Retinal pigment epithelial cell (primary cell): ENCODE measurements around the gene RSPO4.

Experiments used
- DNase-seq: peaks from one replicate; pipeline ENCODE4 v3.0.0-alpha.2; 2010; ENCODE audit warnings: low read depth
- H3K4me3 ChIP-seq: 2 replicates; pipeline ENCODE4 v1.5.1; 2011; ENCODE audit warnings: mild to moderate bottlenecking, low read length, control low read depth, moderate library complexity
- CTCF ChIP-seq: conservative IDR thresholded peaks from 2 replicates; pipeline ENCODE4 v1.5.1; 2011; ENCODE audit warnings: low read depth, low read length, control low read depth, inconsistent platforms

Gene RSPO4

GRCh38 chr20:961768-962167 lies 40.3 kb downstream of the RSPO4 start:
- no peak for DNase-seq
- no peak for TF ChIP-seq CTCF
- H3K4me3 ChIP-seq = no peak overlapping the region

- H3K4me3 ChIP-seq = no peak overlapping the region
- no peak for TF ChIP-seq CTCF
- DNase-seq = no peak
Observed at GRCh38 chr20:959996-960615, 42.0 kb downstream of the RSPO4 start.

- no peak for DNase-seq
- TF ChIP-seq CTCF = no peak
- no peak overlapping the region for H3K4me3 ChIP-seq
Observed at GRCh38 chr20:958936-959815, 42.9 kb downstream of the RSPO4 start.

GRCh38 chr20:957544-957943 lies 44.6 kb downstream of the RSPO4 start:
- no peak overlapping the region for H3K4me3 ChIP-seq
- TF ChIP-seq CTCF = no peak
- no peak for DNase-seq

- DNase-seq = peak; percentile 7
- peak; percentile 97 for TF ChIP-seq CTCF
- no peak overlapping the region for H3K4me3 ChIP-seq
Observed at GRCh38 chr20:956330-956951, 45.7 kb downstream of the RSPO4 start.

- H3K4me3 ChIP-seq = no peak overlapping the region
- DNase-seq = no peak
- TF ChIP-seq CTCF = no peak
Observed at GRCh38 chr20:955656-956055, 46.5 kb downstream of the RSPO4 start.
